Uterus (tissue), 2 donors: Measurements from ENCODE around the gene VPS26B.

Experiments used
- CTCF ChIP-seq, 4 experiments: fragments of 200-600 bp in 2 of 4; fragments of 450-650 bp in 2 of 4; sonication (generic) in 2 of 4; IDR thresholded peaks; one replicate each; pipeline ENCODE4 v1.5.1; 2016 to 2019; ENCODE audit warnings: antibody characterized with exemption in 4 of 4, mild to moderate bottlenecking in 2 of 4, moderate library complexity in 1 of 4
- POLR2A ChIP-seq, 2 donors: fragments of 450-650 bp; IDR thresholded peaks; one replicate each; pipeline ENCODE4 v1.6.1; 2016; ENCODE audit warnings: antibody characterized with exemption in 2 of 2, mild to moderate bottlenecking in 1 of 2, moderate library complexity in 1 of 2

DNA sequence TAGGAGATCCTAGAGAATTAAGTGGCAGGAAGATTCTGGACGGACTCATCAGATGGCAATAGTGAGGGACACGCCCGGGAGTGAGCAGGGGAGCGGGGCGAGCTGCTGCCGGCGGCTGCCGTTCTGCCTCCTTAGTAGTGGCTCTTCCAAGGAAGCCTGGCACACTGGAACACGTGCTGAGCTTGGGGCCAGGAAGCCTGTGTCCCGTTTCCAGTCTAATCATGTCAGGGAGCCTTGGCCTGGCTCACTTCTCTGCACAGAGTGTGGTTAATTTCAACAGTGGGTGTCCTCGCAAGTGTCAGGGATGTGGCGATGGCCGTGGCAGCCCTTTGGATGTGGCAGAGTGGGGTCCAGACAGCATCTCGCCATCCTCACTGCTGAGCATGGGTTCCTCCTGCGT, 68.2 kb downstream of the VPS26B start:
- no peak for TF ChIP-seq CTCF (IDR thresholded peaks at IDR 0.05)
- no peak for TF ChIP-seq POLR2A (IDR thresholded peaks at IDR 0.05)
